Panc1 (cell line): ENCODE measurements around the gene AP1B1. TPM values are rescaled to one million over a fixed set of nuclear protein-coding genes. Genes with fewer than 3 reads are reported as not detected.

Source experiments
- ATAC-seq: fragments of 200-7000 bp; cut with Tn5 transposase; 2 replicates; pipeline ENCODE4 v1.9.1; 2020; ENCODE audit warnings: mild to moderate bottlenecking, moderate library complexity
- BruUV-seq: library from RNA; stranded (reverse); fragments of 400-500 nt; replicated peaks from 2 replicates; lab custom pipeline; 2021; lab: Mats Ljungman, UMichigan
- CTCF ChIA-PET: fragments of 300-600 bp; sonication (Branson Sonifier 250); formaldehyde crosslinking; loops from one replicate; lab custom pipeline; 2022; ENCODE audit warnings: antibody characterized with exemption; lab: Charles Lee
- POLR2A ChIA-PET: fragments of 300-600 bp; sonication (Branson Sonifier 250); formaldehyde crosslinking; loops from one replicate; lab custom pipeline; 2022; ENCODE audit warnings: antibody characterized with exemption; lab: Charles Lee
- DNase-seq: peaks from one replicate; pipeline ENCODE4 v3.0.0-alpha.2; 2010; ENCODE audit warnings: low read depth, low spot score
- H3K27ac ChIP-seq: 2 replicates; pipeline ENCODE4 v1.5.1; 2011; ENCODE audit warnings: mild to moderate bottlenecking, low read length, inconsistent platforms
- H3K27me3 ChIP-seq: fragments of 200-500 bp; sonication (Bioruptor generic); 2 replicates; pipeline ENCODE4 v1.6.0; 2014; ENCODE audit warnings: low read length, inconsistent platforms; ENCODE audit not compliant: control insufficient read depth, insufficient read depth
- H3K36me3 ChIP-seq: fragments of 200-500 bp; sonication (Bioruptor generic); 2 replicates; pipeline ENCODE4 v1.5.1; 2014; ENCODE audit warnings: inconsistent platforms, mild to moderate bottlenecking, low read length, moderate library complexity; ENCODE audit not compliant: control insufficient read depth, insufficient read depth
- H3K4me1 ChIP-seq: 2 replicates; pipeline ENCODE4 v1.5.1; 2011; ENCODE audit warnings: inconsistent platforms, mild to moderate bottlenecking, low read length, moderate library complexity; ENCODE audit not compliant: control insufficient read depth, insufficient read depth
- H3K4me3 ChIP-seq, 2 experiments: 2 replicates each; pipeline ENCODE4 v1.5.1; 2011 to 2012; ENCODE audit warnings: low read depth in 2 of 2, low read length in 2 of 2, mild to moderate bottlenecking in 2 of 2, inconsistent platforms in 1 of 2, moderate library complexity in 1 of 2
- H3K9me3 ChIP-seq: fragments of 200-500 bp; sonication (Bioruptor generic); 2 replicates; pipeline ENCODE4 v1.5.1; 2014; ENCODE audit warnings: low read depth, mild to moderate bottlenecking, inconsistent platforms, low read length, moderate library complexity; ENCODE audit not compliant: control insufficient read depth, insufficient read depth
- CTCF ChIP-seq: fragments of 450-650 bp; IDR thresholded peaks from 2 replicates; pipeline ENCODE4 v1.5.1; 2017; ENCODE audit warnings: mild to moderate bottlenecking
- POLR2AphosphoS5 ChIP-seq: IDR thresholded peaks from 2 replicates; pipeline ENCODE4 v1.6.1; 2012; ENCODE audit warnings: mild to moderate bottlenecking, low read depth, low read length, moderate library complexity
- REST ChIP-seq, 2 experiments: IDR thresholded peaks; 2 replicates each; pipeline ENCODE4 v1.6.1; 2011 to 2012; ENCODE audit warnings: low read depth in 2 of 2, control low read depth in 1 of 2, low read length in 1 of 2, mild to moderate bottlenecking in 1 of 2, moderate library complexity in 1 of 2; ENCODE audit not compliant: insufficient read depth in 1 of 2
- SIN3A ChIP-seq: IDR thresholded peaks from 2 replicates; pipeline ENCODE4 v1.6.1; 2012; ENCODE audit warnings: low read depth, mild to moderate bottlenecking, low read length, moderate library complexity, borderline replicate concordance; ENCODE audit not compliant: insufficient read depth
- TCF7L2 ChIP-seq: IDR thresholded peaks from 2 replicates; pipeline ENCODE4 v1.6.1; 2011; ENCODE audit warnings: mild to moderate bottlenecking, low read depth, low read length, inconsistent platforms
- in situ Hi-C: cut with HindIII; loops from 2 replicates; pipeline ENCODE4 v1.10.0; 2016; ENCODE audit warnings: low sequenced_read_pairs, low pct_unique_long_range_greater_than_20kb
- intact Hi-C: fragments of 100-400 bp; cut with micrococcal nuclease; formaldehyde crosslinking; loops from one replicate; pipeline ENCODE4 v1.10.0; 2022; ENCODE audit not compliant: unreplicated experiment
- total RNA-seq: library from RNA; stranded (reverse); gene quantifications from one replicate; pipeline ENCODE4 v1.2.1, GENCODE V29; 2021; ENCODE audit not compliant: unreplicated experiment

Gene AP1B1
- total RNA-seq, 1 experiment from 2014 or later: 48.6 TPM

DNA sequence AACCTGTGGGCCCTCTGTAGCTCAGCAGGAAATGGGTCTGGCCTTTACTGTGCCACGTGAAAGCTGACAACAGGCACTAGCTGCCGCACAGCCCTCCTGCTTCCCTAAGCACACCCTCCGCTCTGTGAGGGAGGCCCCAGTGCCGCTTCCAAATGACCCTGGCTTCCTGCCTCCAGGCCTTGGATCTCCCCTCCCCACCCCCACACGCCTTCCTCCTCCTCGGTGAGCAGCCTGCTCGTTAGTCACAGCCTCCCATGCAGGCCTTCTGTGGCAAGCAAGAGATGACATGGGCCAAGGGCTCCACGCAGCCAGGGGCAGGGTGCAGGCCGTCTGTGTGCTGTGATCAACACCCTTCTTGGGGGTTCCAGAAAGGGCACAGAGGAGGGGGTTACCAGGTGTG lies 57.6 kb downstream of the AP1B1 start:
- no peak overlapping the region for H3K4me3 ChIP-seq
- ChIA-PET POLR2A (interaction anchor here (0.6 kb wide), 1 partner anchor 371 kb away, joined by 3 read pairs; no protein-coding TSS in a partner anchor), CTCF (no interaction called here)
- no peak for ATAC-seq
- intact Hi-C loops (no loop called here), in situ Hi-C loops (no loop called here)
- DNase-seq: no peak
- H3K36me3 ChIP-seq: no peaks in the 10 kb centered on the region
- H3K27ac ChIP-seq: no peak overlapping the region
- no TSS peak for BruUV-seq
- no peaks in the 10 kb centered on the region for H3K4me1 ChIP-seq
- H3K27me3 ChIP-seq: no peaks in the 10 kb centered on the region
- H3K9me3 ChIP-seq: no peaks in the 10 kb centered on the region
- TF ChIP-seq TCF7L2 (no peak), CTCF (no peak)

DNA sequence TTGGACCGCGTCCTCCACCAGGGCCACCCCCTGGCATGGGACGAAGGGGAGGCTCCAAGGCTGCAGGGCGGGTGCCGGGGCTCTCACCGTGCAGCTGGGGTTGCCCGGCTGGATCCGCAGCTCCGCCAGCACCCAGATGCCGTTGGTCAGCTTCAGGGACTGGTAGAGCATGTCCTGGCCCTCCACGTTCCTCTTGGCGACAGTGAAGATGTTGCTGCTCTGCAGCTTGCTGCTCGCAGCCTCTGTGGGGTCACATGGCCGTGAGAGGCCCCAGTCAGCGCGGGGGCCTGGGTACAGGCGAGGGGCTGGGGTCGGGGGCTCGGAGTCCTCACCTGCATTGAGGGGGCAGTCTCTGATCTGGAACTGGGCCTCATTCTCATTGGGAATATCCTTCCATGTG lies 58.1 kb downstream of the AP1B1 start:
- TF ChIP-seq TCF7L2 (no peak), POLR2AphosphoS5 (no peak), REST (IDR thresholded peaks at IDR 0.05; ENCODE audit: insufficient read depth in 1 of 2, low read depth in 2 of 2, low read length in 1 of 2) (no peak), SIN3A (no peak), CTCF (no peak)
- POLR2A ChIA-PET: no interaction called here
- no peaks in the 10 kb centered on the region for H3K36me3 ChIP-seq
- in situ Hi-C loops: no loop called here
- H3K9me3 ChIP-seq: no peaks in the 10 kb centered on the region
- CTCF ChIA-PET: no interaction called here
- H3K4me1 ChIP-seq: no peaks in the 10 kb centered on the region
- no peaks in the 10 kb centered on the region for H3K27me3 ChIP-seq
- no peak for ATAC-seq
- no peak overlapping the region for H3K27ac ChIP-seq
- DNase-seq: no peak
- intact Hi-C loops: no loop called here
- no peak overlapping the region for H3K4me3 ChIP-seq
- BruUV-seq: no TSS peak
